Muscle layer of colon (tissue), 2 donors: ENCODE results near the gene ETNK1.

Source experiments
- H3K27ac ChIP-seq: one replicate; pipeline ENCODE4 v1.7.0; 2013; ENCODE audit warnings: low read depth, mild to moderate bottlenecking, low read length, moderate library complexity
- H3K27me3 ChIP-seq, 2 donors: one replicate each; pipeline ENCODE4 v1.7.0; 2013; ENCODE audit warnings: low read length in 2 of 2, mild to moderate bottlenecking in 2 of 2; ENCODE audit not compliant: insufficient read depth in 2 of 2, control insufficient read depth in 1 of 2
- H3K36me3 ChIP-seq: one replicate; pipeline ENCODE4 v1.7.0; 2013; ENCODE audit warnings: mild to moderate bottlenecking, low read length; ENCODE audit not compliant: insufficient read depth
- H3K4me1 ChIP-seq: one replicate; pipeline ENCODE4 v1.7.0; 2013; ENCODE audit warnings: mild to moderate bottlenecking, low read length; ENCODE audit not compliant: insufficient read depth
- H3K4me3 ChIP-seq, 2 donors: one replicate each; pipeline ENCODE4 v1.7.0; 2013; ENCODE audit warnings: low read length in 2 of 2, low read depth in 1 of 2, mild to moderate bottlenecking in 1 of 2, moderate library complexity in 1 of 2
- H3K9ac ChIP-seq: one replicate; pipeline ENCODE4 v1.7.0; 2013; ENCODE audit warnings: low read length
- H3K9me3 ChIP-seq: one replicate; pipeline ENCODE4 v1.7.0; 2013; ENCODE audit warnings: mild to moderate bottlenecking, low read length
- donor health status: abdominal sarcoma.
- donor health status: Adenocarcinoma of cecum.

ETNK1 gene

GRCh38 chr12:22668441-22668840 is 43.5 kb downstream of the ETNK1 start:
- no peaks in the 10 kb centered on the region for H3K4me1 ChIP-seq
- no peaks in the 10 kb centered on the region for H3K36me3 ChIP-seq

GRCh38 chr12:22670762-22671161 is 45.8 kb downstream of the ETNK1 start:
- Histone ChIP-seq H3K9me3 (no peaks in the 10 kb centered on the region), H3K4me3 (no peak overlapping the region), H3K27ac (no peak overlapping the region), H3K27me3 (no peaks in the 10 kb centered on the region), H3K4me1 (no peaks in the 10 kb centered on the region), H3K9ac (no peak overlapping the region), H3K36me3 (peaks cover 18% of the 10 kb centered on the region)

More at GRCh38 chr12:22668441-22668840, 43.5 kb downstream of the ETNK1 start:
- no peak overlapping the region for H3K9ac ChIP-seq
- H3K27me3 ChIP-seq = no peaks in the 10 kb centered on the region
- no peaks in the 10 kb centered on the region for H3K9me3 ChIP-seq
- no peak overlapping the region for H3K4me3 ChIP-seq
- H3K27ac ChIP-seq = no peak overlapping the region

DNA sequence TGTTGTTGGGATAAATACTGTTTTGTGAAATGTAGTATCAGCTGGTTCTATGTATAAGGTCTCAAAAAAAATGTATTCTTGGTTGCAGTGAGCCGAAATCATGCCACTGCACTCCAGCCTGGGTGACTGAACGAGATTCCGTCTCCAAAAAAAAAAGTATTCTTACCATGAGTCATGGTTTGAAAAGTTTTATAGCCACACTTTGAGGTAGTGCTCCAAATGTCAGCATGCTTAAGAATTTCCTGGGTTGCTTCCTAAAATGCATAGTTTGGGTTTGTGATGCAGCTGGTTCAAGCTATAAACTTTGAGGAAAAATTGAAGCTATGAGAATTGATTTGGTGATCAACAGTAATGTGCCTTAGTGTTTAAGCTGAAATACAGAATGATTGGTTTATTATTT is 48.0 kb downstream of the ETNK1 start:
- Histone ChIP-seq H3K27ac (no peak overlapping the region), H3K4me3 (no peak overlapping the region), H3K36me3 (peaks cover 18% of the 10 kb centered on the region), H3K9ac (no peak overlapping the region), H3K4me1 (no peaks in the 10 kb centered on the region), H3K27me3 (no peaks in the 10 kb centered on the region), H3K9me3 (no peaks in the 10 kb centered on the region)

DNA sequence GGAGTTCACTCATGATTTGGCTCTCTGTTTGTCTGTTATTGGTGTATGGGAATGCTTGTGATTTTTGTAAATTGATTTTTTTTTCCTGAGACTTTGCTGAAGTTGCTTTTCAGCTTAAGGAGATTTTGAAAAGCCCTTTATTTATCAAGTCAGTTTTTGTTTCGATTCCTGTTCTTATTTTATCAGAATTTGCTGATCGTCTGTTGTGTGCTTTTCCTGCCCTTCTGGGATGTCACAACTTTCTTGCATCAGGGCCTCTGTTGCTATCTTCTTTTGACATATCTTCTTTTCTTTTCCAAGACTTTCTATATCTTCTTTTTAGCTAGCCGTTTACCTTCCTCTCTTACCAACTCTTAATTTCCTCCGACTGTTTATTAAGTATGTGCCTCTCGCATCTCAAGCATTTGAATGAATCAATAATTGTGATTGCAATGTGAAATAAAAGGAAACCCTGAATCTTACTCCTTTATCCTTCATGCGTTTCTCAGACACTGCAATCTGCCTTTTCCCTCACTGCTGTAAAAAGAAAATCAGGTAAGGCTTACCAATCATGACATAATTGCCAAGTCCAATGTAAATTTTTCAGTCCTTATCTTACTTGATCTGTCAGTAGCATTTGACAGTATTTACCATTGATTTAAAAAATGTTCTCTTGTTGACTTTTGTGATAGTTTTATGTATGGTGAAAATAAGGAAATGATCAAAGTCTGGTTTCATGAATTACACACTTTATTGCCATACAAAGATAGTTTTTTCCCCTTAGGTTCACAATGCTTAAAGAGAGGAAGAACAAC is 53.0 kb downstream of the ETNK1 start:
- H3K9ac ChIP-seq = no peak overlapping the region
- peaks cover 27% of the 10 kb centered on the region for H3K36me3 ChIP-seq
- H3K27ac ChIP-seq = no peak overlapping the region
- H3K9me3 ChIP-seq = no peaks in the 10 kb centered on the region
- H3K4me1 ChIP-seq = no peaks in the 10 kb centered on the region
- H3K4me3 ChIP-seq = no peak overlapping the region
- no peaks in the 10 kb centered on the region for H3K27me3 ChIP-seq

DNA sequence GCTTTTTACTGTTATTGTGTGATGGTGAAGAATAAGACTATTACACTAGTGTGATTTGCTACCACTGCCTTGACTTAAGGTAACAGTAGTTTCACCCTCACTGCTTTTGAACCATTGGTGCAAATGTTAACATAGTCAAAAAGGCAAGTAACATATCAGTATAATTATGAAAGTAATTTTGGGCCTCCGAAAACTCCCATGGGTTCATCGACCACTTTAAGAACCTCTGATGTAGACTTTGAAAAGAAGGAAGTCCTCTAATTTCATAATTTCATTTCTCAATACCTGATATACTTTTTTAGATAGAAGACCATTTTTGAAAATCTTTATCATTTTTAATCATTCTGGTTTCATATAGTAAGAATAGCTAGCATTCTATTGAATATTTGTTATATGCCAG is 57.7 kb downstream of the ETNK1 start:
- Histone ChIP-seq H3K9me3 (no peaks in the 10 kb centered on the region), H3K9ac (no peak overlapping the region), H3K27me3 (no peaks in the 10 kb centered on the region), H3K4me1 (no peaks in the 10 kb centered on the region), H3K36me3 (peaks cover 9% of the 10 kb centered on the region), H3K4me3 (no peak overlapping the region), H3K27ac (no peak overlapping the region)

- H3K9ac ChIP-seq = no peak overlapping the region
- H3K36me3 ChIP-seq = peaks cover 9% of the 10 kb centered on the region
- no peaks in the 10 kb centered on the region for H3K9me3 ChIP-seq
- no peaks in the 10 kb centered on the region for H3K4me1 ChIP-seq
- H3K27ac ChIP-seq = no peak overlapping the region
- H3K27me3 ChIP-seq = no peaks in the 10 kb centered on the region
- H3K4me3 ChIP-seq = no peak overlapping the region
These were observed 58.2 kb downstream of the ETNK1 start for GRCh38 chr12:22683131-22683530.

DNA sequence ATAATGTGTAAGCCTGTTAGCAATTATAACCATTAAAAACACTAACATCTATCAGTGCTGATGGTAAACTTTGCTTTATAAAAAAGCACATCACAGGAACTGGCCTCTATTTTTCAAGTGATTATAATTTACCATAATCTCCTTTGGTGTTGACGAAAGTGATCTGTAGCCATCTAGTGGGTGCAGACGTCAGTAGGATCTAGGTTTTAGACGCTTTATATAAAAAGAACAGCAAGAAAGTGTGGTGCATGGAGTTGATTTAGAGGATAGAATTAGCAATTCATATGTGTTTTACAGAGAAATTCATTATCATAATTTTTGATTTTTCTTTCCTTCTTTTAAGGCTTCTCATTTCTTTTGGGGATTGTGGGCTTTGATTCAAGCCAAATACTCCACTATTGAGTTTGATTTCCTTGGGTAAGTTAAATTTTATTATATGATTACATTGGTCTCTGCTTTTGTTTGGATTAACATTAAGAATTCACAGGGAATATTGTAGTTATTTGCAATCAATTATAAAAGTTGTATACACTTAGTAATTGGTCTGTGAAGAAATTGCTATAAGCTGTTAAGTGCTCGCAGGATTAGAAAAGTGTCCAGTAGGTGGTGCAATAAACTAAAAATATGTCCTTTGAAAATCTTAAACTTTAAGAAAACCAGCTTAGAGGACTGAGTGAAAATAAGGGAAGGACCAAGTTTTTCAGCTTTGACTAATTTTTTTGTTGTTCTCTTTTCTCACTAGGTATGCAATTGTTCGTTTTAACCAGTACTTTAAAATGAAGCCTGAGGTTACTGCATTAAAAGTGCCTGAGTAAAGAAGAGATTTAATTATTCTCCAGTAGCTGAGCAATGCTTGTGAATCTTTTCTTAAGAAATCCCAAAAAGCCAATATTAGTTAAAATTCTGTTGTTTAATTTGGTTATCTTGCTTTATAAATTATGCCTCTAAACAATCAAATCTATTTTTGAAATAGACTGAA is 59.5 kb downstream of the ETNK1 start:
- Histone ChIP-seq H3K27ac (no peak overlapping the region), H3K4me3 (no peak overlapping the region), H3K36me3 (peaks cover 5% of the 10 kb centered on the region), H3K27me3 (no peaks in the 10 kb centered on the region), H3K9me3 (no peaks in the 10 kb centered on the region), H3K4me1 (no peaks in the 10 kb centered on the region), H3K9ac (no peak overlapping the region)

DNA sequence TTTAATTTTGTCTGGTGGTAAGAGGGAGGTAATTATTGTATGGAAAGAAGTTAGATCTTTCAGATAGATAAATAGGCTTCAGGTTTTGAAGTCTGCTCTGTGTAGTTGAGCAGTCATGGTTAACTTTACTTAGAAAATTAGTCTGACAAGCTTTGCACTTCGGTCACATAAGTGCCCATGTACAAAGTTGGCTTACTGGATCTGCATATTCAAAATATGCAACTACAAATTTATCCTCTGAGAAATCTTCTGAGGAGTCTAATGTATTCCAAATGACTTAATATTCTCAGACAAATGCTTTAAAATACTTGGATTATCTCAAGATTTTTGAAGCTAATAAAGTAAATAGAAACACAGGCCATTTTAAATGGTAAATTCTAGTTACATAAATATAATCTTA is 61.2 kb downstream of the ETNK1 start:
- no peaks in the 10 kb centered on the region for H3K9me3 ChIP-seq
- H3K9ac ChIP-seq = no peak overlapping the region
- H3K4me3 ChIP-seq = no peak overlapping the region
- no peaks in the 10 kb centered on the region for H3K36me3 ChIP-seq
- no peaks in the 10 kb centered on the region for H3K27me3 ChIP-seq
- H3K27ac ChIP-seq = no peak overlapping the region
- no peaks in the 10 kb centered on the region for H3K4me1 ChIP-seq

GRCh38 chr12:22687361-22688076 is 62.5 kb downstream of the ETNK1 start:
- Histone ChIP-seq H3K4me3 (no peak overlapping the region), H3K36me3 (no peaks in the 10 kb centered on the region)

DNA sequence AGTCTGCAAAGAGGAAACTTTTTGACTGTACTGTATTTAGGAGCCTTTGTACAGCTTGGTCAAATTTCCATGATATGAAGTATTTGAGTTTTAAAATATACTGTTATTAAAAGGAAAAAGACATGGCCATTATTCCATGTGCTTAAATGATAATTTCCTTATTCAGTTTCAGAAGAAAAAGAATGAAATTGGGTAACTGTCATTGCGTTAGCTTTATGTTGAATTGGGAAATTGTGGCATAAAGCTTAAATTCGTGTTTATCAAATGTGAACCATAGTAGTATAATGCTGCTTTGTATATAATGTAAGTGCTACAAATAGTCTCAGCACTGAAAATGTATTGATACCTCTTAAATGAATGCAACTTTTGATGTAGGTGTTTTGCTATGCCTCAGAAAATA is 64.9 kb downstream of the ETNK1 start:
- Histone ChIP-seq H3K9me3 (no peaks in the 10 kb centered on the region), H3K9ac (no peak overlapping the region), H3K27ac (no peak overlapping the region), H3K4me1 (no peaks in the 10 kb centered on the region), H3K27me3 (no peaks in the 10 kb centered on the region), H3K4me3 (no peak overlapping the region), H3K36me3 (no peaks in the 10 kb centered on the region)

More at GRCh38 chr12:22687361-22688076, 62.5 kb downstream of the ETNK1 start:
- no peaks in the 10 kb centered on the region for H3K4me1 ChIP-seq
- no peak overlapping the region for H3K9ac ChIP-seq
- H3K9me3 ChIP-seq = no peaks in the 10 kb centered on the region
- H3K27me3 ChIP-seq = no peaks in the 10 kb centered on the region
- H3K27ac ChIP-seq = no peak overlapping the region

GRCh38 chr12:22691319-22691718 is 66.3 kb downstream of the ETNK1 start:
- Histone ChIP-seq H3K36me3 (no peaks in the 10 kb centered on the region), H3K9me3 (no peaks in the 10 kb centered on the region), H3K27ac (no peak overlapping the region), H3K4me1 (no peaks in the 10 kb centered on the region), H3K4me3 (no peak overlapping the region), H3K27me3 (no peaks in the 10 kb centered on the region), H3K9ac (no peak overlapping the region)
